Uterine smooth muscle cell (primary cell): ENCODE measurements around the gene CLN5. TPM values are rescaled to one million over a fixed set of nuclear protein-coding genes. Genes with fewer than 3 reads are reported as not detected.

Experiments
- total RNA-seq: library from RNA; depleted of rRNA; stranded (reverse); fragments of >200 nt; gene quantifications from 2 replicates; pipeline ENCODE4 v1.2.3, GENCODE V29; 2014

CLN5 gene
- total RNA-seq: 19.7 and 22.5 TPM in 2 replicates

GRCh38 chr13:76991796-76992547, at the start of gene CLN5:
Gene CLN5 (plus strand): TSS chr13:76992081. CDS start chr13:76992099, 18 bp downstream.

GRCh38 chr13:76948149-76948548, 43.7 kb upstream of the CLN5 start, which contains the start of gene ACOD1:
Gene ACOD1 (plus strand): TSS chr13:76948511. CDS start chr13:76948559, 48 bp downstream.

GRCh38 chr13:77026861-77027621, 35.2 kb downstream of the CLN5 start, which contains the start of gene FBXL3:
Gene FBXL3 (minus strand): TSS chr13:77027159. CDS start chr13:77021860, 5,299 bp downstream.

Other genes starting within 250 kb of the CLN5 start
- gene KCTD12, start 105.7 kb upstream of the CLN5 start, total RNA-seq: 5.0 and 11.2 TPM in 2 replicates
- gene ACOD1, start 43.6 kb upstream of the CLN5 start, total RNA-seq: not detected in 2 replicates
- gene FBXL3, start 35.1 kb downstream of the CLN5 start, total RNA-seq: 59.0 and 67.3 TPM in 2 replicates